Measurements from ENCODE around the gene FAM3A. TPM values are rescaled to one million over a fixed set of nuclear protein-coding genes. Genes with fewer than 3 reads are reported as not detected.

Gene FAM3A
- total and polyA plus RNA-seq, 8 donors, result 27.1 to 45.3 (median 34.8) TPM

GRCh38 chrX:154469880-154470279 is 46.2 kb downstream of the FAM3A start:
- no peaks in the 10 kb centered on the region for H3K27me3 ChIP-seq
- H3K27ac ChIP-seq, result no peak overlapping the region
- TF ChIP-seq CTCF (IDR thresholded peaks at IDR 0.05), result no peak
- no peaks in the 10 kb centered on the region for H3K9me3 ChIP-seq
- ATAC-seq (no peak), DNase-seq (no peak)
- H3K4me1 ChIP-seq, result no peaks in the 10 kb centered on the region
- intact Hi-C loops (cut with DNase I), result no loop called here
- peaks cover 0 to 74% of the 10 kb centered on the region in 2 donors for H3K36me3 ChIP-seq
- H3K4me3 ChIP-seq, result no peak overlapping the region

GRCh38 chrX:154469114-154469513 is 46.9 kb downstream of the FAM3A start:
- no peak for TF ChIP-seq CTCF (IDR thresholded peaks at IDR 0.05)
- Histone ChIP-seq H3K27ac (no peak overlapping the region), H3K4me3 (no peak overlapping the region), H3K27me3 (no peaks in the 10 kb centered on the region), H3K4me1 (no peaks in the 10 kb centered on the region), H3K36me3 (peaks cover 0 to 80% of the 10 kb centered on the region in 2 donors), H3K9me3 (no peaks in the 10 kb centered on the region)
- ATAC-seq, result no peak
- DNase-seq, result no peak
- intact Hi-C loops (cut with DNase I), result no loop called here

GRCh38 chrX:154468217-154468616 is 47.8 kb downstream of the FAM3A start:
- Histone ChIP-seq H3K27ac (no peak overlapping the region), H3K27me3 (no peaks in the 10 kb centered on the region), H3K9me3 (no peaks in the 10 kb centered on the region), H3K4me1 (no peaks in the 10 kb centered on the region), H3K36me3 (peaks cover 0 to 80% of the 10 kb centered on the region in 2 donors), H3K4me3 (no peak overlapping the region)
- no peak for TF ChIP-seq CTCF (IDR thresholded peaks at IDR 0.05)
- ATAC-seq (no peak), DNase-seq (no peak)
- intact Hi-C loops (cut with DNase I), result no loop called here

GRCh38 chrX:154467556-154467955 is 48.5 kb downstream of the FAM3A start:
- TF ChIP-seq CTCF (IDR thresholded peaks at IDR 0.05), result no peak
- Histone ChIP-seq H3K4me3 (no peak overlapping the region), H3K4me1 (no peaks in the 10 kb centered on the region), H3K27me3 (no peaks in the 10 kb centered on the region), H3K9me3 (no peaks in the 10 kb centered on the region), H3K27ac (no peak overlapping the region), H3K36me3 (peaks cover 0 to 76% of the 10 kb centered on the region in 2 donors)
- no peak for DNase-seq
- intact Hi-C loops (cut with DNase I), result no loop called here
- no peak for ATAC-seq

- H3K9me3 ChIP-seq, result no peaks in the 10 kb centered on the region
- H3K36me3 ChIP-seq, result peaks cover 0 to 79% of the 10 kb centered on the region in 2 donors
- ATAC-seq (no peak), DNase-seq (no peak)
- H3K27ac ChIP-seq, result no peak overlapping the region
- intact Hi-C loops (cut with DNase I), result no loop called here
- no peaks in the 10 kb centered on the region for H3K27me3 ChIP-seq
- H3K4me3 ChIP-seq, result no peak overlapping the region
- no peaks in the 10 kb centered on the region for H3K4me1 ChIP-seq
- TF ChIP-seq CTCF (IDR thresholded peaks at IDR 0.05), result no peak
These were observed 49.1 kb downstream of the FAM3A start for GRCh38 chrX:154466907-154467306.
